HFFc6 (cell line): ENCODE measurements around the gene PITX2. TPM values are rescaled to one million over a fixed set of nuclear protein-coding genes. Genes with fewer than 3 reads are reported as not detected.

Experiments
- DNase-seq: peaks from one replicate; pipeline ENCODE4 v3.0.0-alpha.2; 2018
- H3K27ac Mint-ChIP-seq: 2 replicates; pipeline ENCODE4 v1.8.0; 2020; ENCODE audit warnings: mild to moderate bottlenecking, mixed read lengths
- H3K27me3 Mint-ChIP-seq: 2 replicates; pipeline ENCODE4 v1.8.0; 2021; ENCODE audit warnings: mild to moderate bottlenecking, moderate library complexity, mixed read lengths; ENCODE audit not compliant: insufficient read depth
- H3K36me3 Mint-ChIP-seq: 2 replicates; pipeline ENCODE4 v1.8.0; 2021; ENCODE audit warnings: low read depth, mixed read lengths
- H3K4me1 Mint-ChIP-seq: 2 replicates; pipeline ENCODE4 v1.8.0; 2020; ENCODE audit warnings: low read depth, mixed read lengths
- H3K4me3 Mint-ChIP-seq: 2 replicates; pipeline ENCODE4 v1.8.0; 2020; ENCODE audit warnings: mild to moderate bottlenecking, moderate library complexity, mixed read lengths
- H3K9me3 Mint-ChIP-seq: 2 replicates; pipeline ENCODE4 v1.8.0; 2020; ENCODE audit warnings: mild to moderate bottlenecking, mixed read lengths
- total RNA-seq, 6 experiments: library from RNA; stranded (reverse); fragmentation: NEBNext Ultra II Directional; extraction: Animal tissue kit (Norgen Biotek cat#: 25700); gene quantifications; 2 replicates in 1 of 6; 3 replicates in 5 of 6; pipeline ENCODE4 v1.2.3, GENCODE V29; 2021
- TF ChIP-seq, protein P1 (sequence below): fragments of 200-600 bp; sonication (generic); IDR thresholded peaks from 2 replicates; pipeline ENCODE4 v1.5.0; 2021; ENCODE audit warnings: antibody characterized with exemption, mild to moderate bottlenecking

PITX2 gene
- total RNA-seq, 6 experiments from 2014 or later, result 15.9 to 22.8 (median 17.9) TPM

DNA sequence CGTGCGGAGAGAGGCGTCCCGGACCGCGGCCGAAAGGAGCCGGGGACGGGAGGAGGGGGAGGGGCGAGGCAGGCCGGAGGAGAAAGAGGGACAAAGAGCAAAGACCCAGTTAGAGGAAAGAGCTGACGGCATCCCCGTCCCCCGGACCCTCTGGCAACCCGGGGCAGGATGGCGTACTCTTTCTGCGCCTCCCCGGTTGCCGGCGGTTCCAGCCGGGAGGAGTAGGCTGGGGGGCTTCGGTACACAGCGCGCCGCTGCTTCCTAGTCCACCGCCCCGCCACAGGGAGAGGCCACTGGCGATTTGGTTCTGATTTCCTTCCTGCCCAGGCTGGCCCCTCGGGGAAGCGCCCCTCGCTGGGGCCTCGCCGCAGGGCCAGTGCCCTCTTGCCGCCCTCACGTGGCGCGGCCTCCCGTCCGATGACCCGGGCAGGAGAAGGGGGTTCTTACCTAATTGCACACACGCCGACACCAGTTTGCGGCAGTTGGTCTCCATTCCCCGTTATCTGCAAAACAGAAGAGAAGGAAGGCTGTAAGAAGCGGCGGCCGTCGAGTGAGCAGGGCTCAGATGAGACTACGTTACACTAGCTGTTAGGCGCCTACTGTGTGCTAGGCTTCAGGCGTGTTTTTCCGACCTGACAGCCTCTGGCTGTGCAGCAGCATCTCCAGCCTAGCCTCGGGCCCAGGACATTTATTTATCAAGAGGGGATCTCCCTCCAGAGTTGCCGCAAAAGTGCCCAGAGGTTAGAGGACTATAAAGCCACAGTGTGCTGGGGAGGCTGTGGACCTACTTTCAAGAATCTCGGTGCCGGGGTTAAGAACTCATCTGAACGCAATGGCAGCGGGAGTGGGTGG, 9.9 kb upstream of the PITX2 start:
- H3K27ac Mint-ChIP-seq, result peak overlapping the region; percentile 73
- peaks cover 11% of the 10 kb centered on the region for H3K9me3 Mint-ChIP-seq
- H3K4me3 Mint-ChIP-seq, result peak overlapping the region; percentile 83
- peaks cover 28% of the 10 kb centered on the region for H3K36me3 Mint-ChIP-seq
- H3K4me1 Mint-ChIP-seq, result peaks cover 65% of the 10 kb centered on the region
- TF ChIP-seq, protein P1, sequence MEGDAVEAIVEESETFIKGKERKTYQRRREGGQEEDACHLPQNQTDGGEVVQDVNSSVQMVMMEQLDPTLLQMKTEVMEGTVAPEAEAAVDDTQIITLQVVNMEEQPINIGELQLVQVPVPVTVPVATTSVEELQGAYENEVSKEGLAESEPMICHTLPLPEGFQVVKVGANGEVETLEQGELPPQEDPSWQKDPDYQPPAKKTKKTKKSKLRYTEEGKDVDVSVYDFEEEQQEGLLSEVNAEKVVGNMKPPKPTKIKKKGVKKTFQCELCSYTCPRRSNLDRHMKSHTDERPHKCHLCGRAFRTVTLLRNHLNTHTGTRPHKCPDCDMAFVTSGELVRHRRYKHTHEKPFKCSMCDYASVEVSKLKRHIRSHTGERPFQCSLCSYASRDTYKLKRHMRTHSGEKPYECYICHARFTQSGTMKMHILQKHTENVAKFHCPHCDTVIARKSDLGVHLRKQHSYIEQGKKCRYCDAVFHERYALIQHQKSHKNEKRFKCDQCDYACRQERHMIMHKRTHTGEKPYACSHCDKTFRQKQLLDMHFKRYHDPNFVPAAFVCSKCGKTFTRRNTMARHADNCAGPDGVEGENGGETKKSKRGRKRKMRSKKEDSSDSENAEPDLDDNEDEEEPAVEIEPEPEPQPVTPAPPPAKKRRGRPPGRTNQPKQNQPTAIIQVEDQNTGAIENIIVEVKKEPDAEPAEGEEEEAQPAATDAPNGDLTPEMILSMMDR, result no peak
- DNase-seq, result no peak
- peaks cover 22% of the 10 kb centered on the region for H3K27me3 Mint-ChIP-seq

DNA sequence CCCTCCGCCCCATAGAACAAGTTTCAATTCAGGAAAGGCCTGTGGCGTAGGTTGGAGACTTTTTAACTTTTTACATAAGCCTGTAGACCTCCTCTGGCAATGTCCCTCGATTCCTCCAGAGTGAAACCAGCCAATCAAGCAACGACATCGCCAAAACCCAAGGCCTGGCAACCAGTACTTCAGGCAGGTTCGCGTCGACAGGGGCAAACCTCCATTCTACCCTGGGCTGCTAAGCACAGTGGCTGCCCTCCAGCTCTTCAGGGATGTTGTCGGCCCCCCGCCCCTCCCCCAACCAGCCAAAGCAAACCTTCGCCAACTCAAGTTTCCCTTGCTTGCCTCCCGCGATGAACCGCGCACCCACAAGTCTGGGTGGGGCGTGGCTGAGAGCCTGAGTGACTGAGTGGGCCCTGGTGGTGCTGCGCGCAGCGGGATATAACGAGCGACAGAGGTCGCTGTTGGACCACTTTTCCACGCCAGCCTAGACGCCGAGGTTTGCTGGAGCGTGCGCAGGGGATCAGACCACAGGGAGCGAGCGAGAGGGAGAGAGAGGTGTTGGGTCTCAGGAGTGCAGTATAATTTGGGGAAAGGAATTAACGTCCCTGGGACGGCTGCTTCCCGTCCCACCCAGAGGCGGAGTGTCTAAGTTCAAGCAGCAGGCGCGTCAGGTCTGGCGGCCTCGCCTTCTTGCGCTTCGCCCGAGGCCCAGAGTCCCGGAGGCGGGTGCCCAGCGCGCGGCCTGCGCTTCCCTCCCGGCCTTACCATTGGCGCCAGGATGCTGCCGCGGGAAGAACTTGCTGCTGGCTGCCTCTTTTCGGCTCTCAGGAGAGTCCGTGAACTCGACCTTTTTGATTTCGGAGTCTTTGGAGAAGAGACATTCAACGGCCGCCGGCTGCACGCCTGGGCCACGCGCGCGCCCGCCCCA, 9.0 kb upstream of the PITX2 start:
- peak overlapping the region; percentile 73 for H3K27ac Mint-ChIP-seq
- peaks cover 21% of the 10 kb centered on the region for H3K27me3 Mint-ChIP-seq
- DNase-seq, result peak; percentile 80
- peaks cover 59% of the 10 kb centered on the region for H3K4me1 Mint-ChIP-seq
- TF ChIP-seq, protein P1, result peak; percentile 93
- peaks cover 28% of the 10 kb centered on the region for H3K36me3 Mint-ChIP-seq
- peaks cover 11% of the 10 kb centered on the region for H3K9me3 Mint-ChIP-seq
- peak overlapping the region; percentile 83 for H3K4me3 Mint-ChIP-seq

DNA sequence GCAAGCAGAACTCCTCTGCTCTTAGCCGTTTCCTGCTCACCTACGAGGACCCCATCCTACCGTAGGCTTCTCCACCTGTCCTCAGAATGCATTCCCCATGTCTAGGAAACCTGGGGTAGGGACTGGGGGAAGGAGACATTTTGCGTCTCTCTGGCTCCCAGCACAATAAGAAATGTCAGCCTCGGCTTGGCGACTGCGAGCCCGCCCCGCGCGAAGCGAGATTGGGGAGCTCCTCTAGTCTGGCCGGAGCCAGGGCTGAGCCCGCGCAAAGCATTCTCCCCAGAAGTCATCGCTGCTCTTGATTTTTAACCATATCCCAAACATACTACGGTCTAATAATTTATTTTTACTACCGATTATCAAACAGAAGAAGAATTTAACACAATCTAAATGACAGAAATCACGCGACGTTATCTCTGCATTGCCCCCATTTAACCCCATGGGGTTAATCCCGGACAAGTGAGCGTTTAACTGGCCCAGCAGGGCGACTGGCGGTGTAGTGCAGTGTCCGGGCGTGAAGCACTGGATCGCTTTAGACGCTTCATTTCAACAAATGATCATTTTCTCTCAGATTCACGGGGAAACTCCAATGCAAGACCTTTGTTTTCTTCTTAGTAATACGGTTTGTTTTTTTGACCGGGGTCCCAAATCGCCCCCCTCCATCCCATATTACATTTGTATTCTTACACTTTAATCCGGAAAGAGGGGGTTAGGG, 8.0 kb upstream of the PITX2 start:
- Mint-ChIP-seq H3K4me3 (peak overlapping the region; percentile 83), H3K4me1 (peaks cover 60% of the 10 kb centered on the region), H3K27ac (peak overlapping the region; percentile 8; the same call in 1 of the 2 replicates), H3K9me3 (peaks cover 11% of the 10 kb centered on the region), H3K36me3 (peaks cover 28% of the 10 kb centered on the region), H3K27me3 (peaks cover 21% of the 10 kb centered on the region)
- DNase-seq, result no peak
- TF ChIP-seq, protein P1, result no peak

DNA sequence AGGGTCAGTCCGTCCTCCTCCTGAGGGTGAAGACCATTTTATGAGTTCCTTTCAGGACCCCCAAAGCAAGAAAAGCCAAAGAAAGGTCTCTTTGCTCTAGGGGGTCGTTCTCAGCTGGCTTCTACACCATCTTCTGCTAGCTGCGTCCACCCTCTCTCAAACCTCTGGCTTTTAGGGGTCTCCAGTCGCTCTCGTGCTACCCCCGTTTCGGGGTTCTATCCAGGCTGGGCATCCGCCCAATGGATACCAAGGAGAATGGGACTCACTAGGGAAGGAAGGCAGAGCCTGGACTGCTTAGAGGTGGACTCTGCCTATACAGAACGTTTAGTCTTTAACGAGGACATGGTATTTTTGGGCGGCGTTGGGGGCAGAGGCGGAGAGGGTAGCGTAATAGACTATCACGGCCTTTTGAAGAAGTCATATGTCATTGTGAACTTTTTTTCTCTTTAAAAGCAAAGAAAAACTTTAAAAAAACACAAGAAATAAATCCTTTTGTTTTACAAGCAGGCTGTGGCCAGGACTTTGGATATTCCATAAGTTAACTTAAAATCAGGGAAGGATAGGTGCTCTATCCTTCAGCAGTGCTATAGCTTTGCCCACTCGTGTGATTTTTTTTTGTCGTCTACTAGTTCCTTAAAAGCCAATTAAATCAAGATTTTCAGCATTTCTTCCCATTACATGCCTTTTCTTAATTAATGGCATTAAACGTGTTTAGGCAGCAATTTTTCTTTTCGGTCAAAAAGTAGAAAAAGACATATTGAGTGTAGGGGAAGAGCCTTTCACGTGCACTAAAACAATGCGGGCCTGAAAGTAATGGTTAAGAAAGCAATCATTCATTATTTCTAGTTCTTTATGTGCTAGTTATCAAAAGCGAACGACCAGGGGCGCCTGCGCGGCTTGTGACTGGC, 7.2 kb upstream of the PITX2 start:
- H3K4me1 Mint-ChIP-seq, result peaks cover 64% of the 10 kb centered on the region
- H3K27ac Mint-ChIP-seq, result peak overlapping the region; percentile 8; the same call in 1 of the 2 replicates
- DNase-seq, result no peak
- H3K27me3 Mint-ChIP-seq, result peaks cover 21% of the 10 kb centered on the region
- H3K9me3 Mint-ChIP-seq, result peaks cover 11% of the 10 kb centered on the region
- TF ChIP-seq, protein P1, result no peak
- peaks cover 27% of the 10 kb centered on the region for H3K36me3 Mint-ChIP-seq
- H3K4me3 Mint-ChIP-seq, result peak overlapping the region; percentile 83
